ENCODE data around the gene ALOX5.
A peak's percentile ranks its signal among the peaks of the same experiment; 100 is the strongest.
"Not testable (repeated sequence)": the region's sequence is repeated elsewhere in the genome, so short reads cannot be mapped to it uniquely, and the experiment has no call there.

The ALOX5 gene

DNA sequence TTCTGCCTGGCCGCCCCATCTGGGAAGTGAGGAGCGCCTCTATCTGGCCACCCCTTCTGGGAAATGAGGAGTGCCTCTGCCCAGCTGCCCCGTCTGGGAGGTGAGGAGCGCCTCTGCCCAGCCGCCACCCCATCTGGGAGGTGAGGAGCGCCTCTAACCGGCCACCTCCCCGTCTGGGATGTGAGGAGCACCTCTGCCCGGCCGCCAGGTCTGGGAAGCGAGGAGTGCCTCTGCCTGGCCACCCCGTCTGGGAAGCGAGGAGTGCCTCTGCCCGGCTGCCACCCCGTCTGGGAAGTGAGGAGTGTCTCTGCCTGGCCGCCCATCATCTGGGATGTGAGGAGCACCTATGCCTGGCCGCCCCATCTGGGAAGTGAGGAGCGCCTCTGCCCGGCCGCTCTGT lies 26.6 kb upstream of the ALOX5 start:
- 99% methylated on average over 18 of the region's 20 CpGs for WGBS (ENCODE audit: insufficient coverage)

DNA sequence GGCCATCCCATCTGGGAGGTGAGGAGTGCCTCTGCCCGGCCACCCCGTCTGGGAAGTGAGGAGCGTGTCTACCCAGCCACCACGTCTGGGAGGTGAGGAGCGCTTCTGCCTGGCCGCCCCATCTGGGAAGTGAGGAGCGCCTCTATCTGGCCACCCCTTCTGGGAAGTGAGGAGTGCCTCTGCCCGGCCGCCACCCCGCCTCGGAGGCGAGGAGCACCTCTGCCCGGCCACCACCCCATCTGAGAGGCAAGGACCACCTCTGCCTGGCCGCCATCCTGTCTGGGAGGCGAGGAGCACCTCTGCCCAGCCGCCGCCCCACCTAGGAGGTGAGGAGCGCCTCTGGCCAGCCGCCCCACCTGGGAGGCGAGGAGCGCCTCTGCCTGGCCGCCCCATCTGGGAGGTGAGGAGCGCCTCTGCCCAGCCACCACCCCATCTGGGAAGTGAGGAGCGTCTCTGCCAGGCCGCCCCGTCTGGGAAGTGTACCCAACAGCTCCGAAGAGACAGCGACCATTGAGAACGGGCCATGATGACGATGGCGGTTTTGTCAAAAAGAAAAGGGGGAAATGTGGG lies 25.7 kb upstream of the ALOX5 start:
- H3K27ac ChIP-seq (ENCODE audit: insufficient read depth in 1 of 2, low read depth in 1 of 2, low read length in 2 of 2, poor library complexity in 1 of 2, severe bottlenecking in 2 of 2); POLR2A ChIA-PET; H3K36me3 ChIP-seq (ENCODE audit: control insufficient read depth in 4 of 4, insufficient read depth in 4 of 4, low read length in 3 of 4); CTCF ChIA-PET; H3K4me3 ChIP-seq (ENCODE audit: control insufficient read depth in 1 of 7, extremely low read depth in 1 of 7, insufficient read depth in 4 of 7, low read depth in 2 of 7, low read length in 6 of 7); H3K4me1 ChIP-seq (ENCODE audit: control extremely low read depth in 1 of 4, control insufficient read depth in 4 of 4, insufficient read depth in 4 of 4, low read length in 3 of 4); DNase-seq; H3K27me3 ChIP-seq (replicated peaks in 2 of 5; ENCODE audit: control insufficient read depth in 4 of 5, insufficient read depth in 5 of 5, low read length in 4 of 5): not testable (repeated sequence)
- H3K9me3 ChIP-seq (ENCODE audit: control extremely low read depth in 1 of 5, control insufficient read depth in 4 of 5, insufficient read depth in 2 of 5, low read depth in 1 of 5, low read length in 4 of 5): peaks cover 0 to 15% (median 1%) of the 10 kb centered on the region in 5 experiments
- 97% methylated on average over 18 of the region's 31 CpGs for WGBS (ENCODE audit: insufficient coverage)

More for the DNA sequence above, 26.6 kb upstream of the ALOX5 start:
- POLR2A ChIA-PET; H3K4me1 ChIP-seq (ENCODE audit: control extremely low read depth in 1 of 4, control insufficient read depth in 4 of 4, insufficient read depth in 4 of 4, low read length in 3 of 4); H3K27ac ChIP-seq (ENCODE audit: insufficient read depth in 1 of 2, low read depth in 1 of 2, low read length in 2 of 2, poor library complexity in 1 of 2, severe bottlenecking in 2 of 2); H3K36me3 ChIP-seq (ENCODE audit: control insufficient read depth in 4 of 4, insufficient read depth in 4 of 4, low read length in 3 of 4); H3K4me3 ChIP-seq (ENCODE audit: control insufficient read depth in 1 of 7, extremely low read depth in 1 of 7, insufficient read depth in 4 of 7, low read depth in 2 of 7, low read length in 6 of 7); DNase-seq; H3K27me3 ChIP-seq (replicated peaks in 2 of 5; ENCODE audit: control insufficient read depth in 4 of 5, insufficient read depth in 5 of 5, low read length in 4 of 5); CTCF ChIA-PET: not testable (repeated sequence)
- H3K9me3 ChIP-seq (ENCODE audit: control extremely low read depth in 1 of 5, control insufficient read depth in 4 of 5, insufficient read depth in 2 of 5, low read depth in 1 of 5, low read length in 4 of 5): peaks cover 0 to 15% (median 1%) of the 10 kb centered on the region in 5 experiments

DNA sequence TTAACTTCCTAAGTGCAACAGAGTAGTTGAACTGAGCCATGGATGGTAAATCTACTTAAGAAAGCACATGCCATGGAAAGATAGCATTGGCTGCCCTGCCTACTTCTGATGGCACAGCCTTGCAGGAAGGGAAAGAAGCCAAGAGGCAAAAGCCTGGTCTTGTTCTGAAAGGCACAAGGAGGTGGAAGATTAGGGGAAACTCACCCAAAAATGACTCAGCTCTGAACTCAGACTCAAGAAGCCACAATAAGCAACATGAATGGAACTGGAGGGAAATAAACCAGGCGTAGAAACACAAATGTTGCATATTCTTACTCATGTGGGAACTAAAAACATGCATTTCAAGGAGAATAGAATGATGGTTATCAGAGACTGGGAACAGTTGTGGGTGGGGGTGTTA lies 20.8 kb upstream of the ALOX5 start:
- Histone ChIP-seq H3K9me3 (ENCODE audit: control extremely low read depth in 1 of 5, control insufficient read depth in 4 of 5, insufficient read depth in 2 of 5, low read depth in 1 of 5, low read length in 4 of 5) (peaks cover 0 to 2% (median 0%) of the 10 kb centered on the region in 5 experiments), H3K27me3 (replicated peaks in 2 of 5; ENCODE audit: control insufficient read depth in 4 of 5, insufficient read depth in 5 of 5, low read length in 4 of 5) (no peaks in the 10 kb centered on the region), H3K36me3 (ENCODE audit: control insufficient read depth in 4 of 4, insufficient read depth in 4 of 4, low read length in 3 of 4) (no peaks in the 10 kb centered on the region), H3K4me3 (ENCODE audit: control insufficient read depth in 1 of 7, extremely low read depth in 1 of 7, insufficient read depth in 4 of 7, low read depth in 2 of 7, low read length in 6 of 7) (no peak overlapping the region), H3K4me1 (ENCODE audit: control extremely low read depth in 1 of 4, control insufficient read depth in 4 of 4, insufficient read depth in 4 of 4, low read length in 3 of 4) (no peaks in the 10 kb centered on the region), H3K27ac (ENCODE audit: insufficient read depth in 1 of 2, low read depth in 1 of 2, low read length in 2 of 2, poor library complexity in 1 of 2, severe bottlenecking in 2 of 2) (no peak overlapping the region)
- peak in 2 of 3 donors; percentile 19 to 29 for DNase-seq
- ChIA-PET POLR2A (no interaction called here), CTCF (no interaction called here)
- 78% methylated on average over 1 of the region's 1 CpG for WGBS (ENCODE audit: insufficient coverage)

DNA sequence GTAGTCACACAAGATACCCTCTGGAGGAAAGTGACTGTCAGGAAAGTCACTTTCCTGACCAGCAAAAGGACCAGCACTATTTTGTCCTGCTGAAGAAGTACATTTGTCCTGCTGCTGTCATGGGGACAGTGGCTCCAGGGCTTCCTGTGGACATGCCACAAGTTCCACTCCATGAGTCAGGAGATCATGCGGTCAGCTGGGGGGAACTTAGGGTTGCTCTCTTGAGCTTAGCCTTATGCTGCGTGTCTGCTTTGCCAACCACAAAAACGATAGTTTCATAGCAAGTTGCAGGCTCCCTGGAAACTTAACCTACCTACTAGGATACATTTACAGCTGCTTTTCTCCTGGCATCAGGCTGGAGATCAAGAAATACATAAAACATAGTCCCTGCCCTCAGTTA lies 19.8 kb upstream of the ALOX5 start:
- CTCF ChIA-PET: no interaction called here
- H3K4me3 ChIP-seq (ENCODE audit: control insufficient read depth in 1 of 7, extremely low read depth in 1 of 7, insufficient read depth in 4 of 7, low read depth in 2 of 7, low read length in 6 of 7): no peak overlapping the region
- no peaks in the 10 kb centered on the region for H3K9me3 ChIP-seq (ENCODE audit: control extremely low read depth in 1 of 5, control insufficient read depth in 4 of 5, insufficient read depth in 2 of 5, low read depth in 1 of 5, low read length in 4 of 5)
- no peak overlapping the region for H3K27ac ChIP-seq (ENCODE audit: insufficient read depth in 1 of 2, low read depth in 1 of 2, low read length in 2 of 2, poor library complexity in 1 of 2, severe bottlenecking in 2 of 2)
- POLR2A ChIA-PET: no interaction called here
- H3K36me3 ChIP-seq (ENCODE audit: control insufficient read depth in 4 of 4, insufficient read depth in 4 of 4, low read length in 3 of 4): no peaks in the 10 kb centered on the region
- 94% methylated on average over 3 of the region's 3 CpGs for WGBS (ENCODE audit: insufficient coverage)
- DNase-seq: no peak
- no peaks in the 10 kb centered on the region for H3K4me1 ChIP-seq (ENCODE audit: control extremely low read depth in 1 of 4, control insufficient read depth in 4 of 4, insufficient read depth in 4 of 4, low read length in 3 of 4)
- no peaks in the 10 kb centered on the region for H3K27me3 ChIP-seq (replicated peaks in 2 of 5; ENCODE audit: control insufficient read depth in 4 of 5, insufficient read depth in 5 of 5, low read length in 4 of 5)

DNA sequence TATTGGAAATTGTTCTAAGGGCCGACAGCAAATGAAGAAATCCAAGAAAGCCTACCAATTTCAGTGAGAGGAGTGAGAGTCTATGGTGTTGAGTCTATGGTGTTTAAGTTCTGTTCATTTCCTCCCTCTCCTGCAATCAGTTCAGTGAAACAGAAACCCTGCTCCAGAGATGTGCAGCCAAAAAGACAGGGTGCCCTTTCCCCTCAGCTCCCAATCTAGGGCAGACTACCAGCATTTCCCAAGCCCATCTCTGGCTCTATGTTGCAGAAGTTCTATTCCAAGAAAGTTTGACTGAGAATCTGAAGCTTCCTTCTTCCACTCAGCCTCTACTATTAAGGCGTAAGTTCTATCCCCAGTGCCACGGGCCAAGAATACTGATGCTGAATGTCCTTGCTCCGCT lies 18.5 kb upstream of the ALOX5 start:
- Histone ChIP-seq H3K27me3 (replicated peaks in 2 of 5; ENCODE audit: control insufficient read depth in 4 of 5, insufficient read depth in 5 of 5, low read length in 4 of 5) (no peaks in the 10 kb centered on the region), H3K36me3 (ENCODE audit: control insufficient read depth in 4 of 4, insufficient read depth in 4 of 4, low read length in 3 of 4) (no peaks in the 10 kb centered on the region), H3K4me3 (ENCODE audit: control insufficient read depth in 1 of 7, extremely low read depth in 1 of 7, insufficient read depth in 4 of 7, low read depth in 2 of 7, low read length in 6 of 7) (peak overlapping the region in 1 of 7 experiments; percentile 14), H3K4me1 (ENCODE audit: control extremely low read depth in 1 of 4, control insufficient read depth in 4 of 4, insufficient read depth in 4 of 4, low read length in 3 of 4) (no peaks in the 10 kb centered on the region), H3K27ac (ENCODE audit: insufficient read depth in 1 of 2, low read depth in 1 of 2, low read length in 2 of 2, poor library complexity in 1 of 2, severe bottlenecking in 2 of 2) (no peak overlapping the region), H3K9me3 (ENCODE audit: control extremely low read depth in 1 of 5, control insufficient read depth in 4 of 5, insufficient read depth in 2 of 5, low read depth in 1 of 5, low read length in 4 of 5) (no peaks in the 10 kb centered on the region)
- ChIA-PET CTCF (no interaction called here), POLR2A (no interaction called here)
- no peak for DNase-seq
- no CpG with 5 or more reads among the region's 4 CpGs for WGBS (ENCODE audit: insufficient coverage)

DNA sequence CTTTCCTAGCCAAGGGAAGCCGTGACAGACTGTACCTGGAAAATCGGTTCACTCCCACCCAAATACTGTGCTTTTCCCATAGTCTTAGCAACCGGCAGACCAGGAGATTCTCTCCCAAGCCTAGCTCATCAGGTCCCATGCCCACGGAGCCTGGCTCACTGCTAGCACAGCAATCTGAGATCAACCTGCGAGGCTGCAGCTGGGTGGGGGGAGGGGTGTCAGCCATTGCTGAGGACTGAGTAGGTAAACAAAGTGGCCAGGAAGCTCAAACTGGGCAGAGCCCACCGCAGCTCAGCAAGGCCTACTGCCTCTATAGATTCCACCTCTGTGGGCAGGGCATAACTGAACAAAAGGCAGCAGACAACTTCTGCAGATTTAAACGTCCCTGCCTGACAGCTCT lies 15.1 kb upstream of the ALOX5 start:
- WGBS (ENCODE audit: insufficient coverage): 90% methylated on average over 6 of the region's 7 CpGs
- CTCF ChIA-PET; H3K36me3 ChIP-seq (ENCODE audit: control insufficient read depth in 4 of 4, insufficient read depth in 4 of 4, low read length in 3 of 4); H3K4me1 ChIP-seq (ENCODE audit: control extremely low read depth in 1 of 4, control insufficient read depth in 4 of 4, insufficient read depth in 4 of 4, low read length in 3 of 4); H3K27ac ChIP-seq (ENCODE audit: insufficient read depth in 1 of 2, low read depth in 1 of 2, low read length in 2 of 2, poor library complexity in 1 of 2, severe bottlenecking in 2 of 2); POLR2A ChIA-PET; H3K27me3 ChIP-seq (replicated peaks in 2 of 5; ENCODE audit: control insufficient read depth in 4 of 5, insufficient read depth in 5 of 5, low read length in 4 of 5); DNase-seq; H3K9me3 ChIP-seq (ENCODE audit: control extremely low read depth in 1 of 5, control insufficient read depth in 4 of 5, insufficient read depth in 2 of 5, low read depth in 1 of 5, low read length in 4 of 5); H3K4me3 ChIP-seq (ENCODE audit: control insufficient read depth in 1 of 7, extremely low read depth in 1 of 7, insufficient read depth in 4 of 7, low read depth in 2 of 7, low read length in 6 of 7): not testable (repeated sequence)

DNA sequence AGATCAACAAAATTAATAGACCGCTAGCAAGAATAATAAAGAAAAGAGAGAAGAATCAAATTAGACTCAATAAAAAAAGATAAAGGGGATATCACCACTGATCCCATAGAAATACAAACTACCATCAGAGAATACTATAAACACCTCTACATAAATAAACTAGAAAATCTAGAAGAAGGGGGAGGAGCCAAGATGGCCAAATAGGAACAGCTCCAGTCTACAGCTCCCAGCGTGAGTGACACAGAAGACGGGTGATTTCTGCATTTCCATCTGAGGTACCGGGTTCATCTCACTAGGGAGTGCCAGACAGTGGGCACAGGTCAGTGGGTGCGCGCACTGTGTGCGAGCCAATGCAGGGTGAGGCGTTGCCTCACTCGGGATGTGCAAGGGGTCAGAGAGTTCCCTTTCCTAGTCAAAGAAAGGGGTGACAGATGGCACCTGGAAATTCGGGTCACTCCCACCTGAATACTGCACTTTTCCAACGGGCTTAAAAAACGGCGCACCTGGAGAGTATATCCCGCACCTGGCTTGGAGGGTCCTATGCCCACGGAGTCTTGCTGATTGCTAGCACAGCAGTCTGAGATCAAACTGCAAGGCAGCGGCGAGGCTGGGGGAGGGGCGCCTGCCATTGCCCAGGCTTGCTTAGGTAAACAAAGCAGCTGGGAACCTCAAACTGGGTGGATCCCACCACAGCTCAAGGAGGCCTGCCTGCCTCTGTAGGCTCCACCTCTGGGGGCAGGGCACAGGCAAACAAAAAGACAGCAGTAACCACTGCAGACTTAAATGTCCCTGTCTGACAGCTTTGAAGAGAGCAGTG lies 11.8 kb upstream of the ALOX5 start:
- H3K9me3 ChIP-seq (ENCODE audit: control extremely low read depth in 1 of 5, control insufficient read depth in 4 of 5, insufficient read depth in 2 of 5, low read depth in 1 of 5, low read length in 4 of 5); H3K4me3 ChIP-seq (ENCODE audit: control insufficient read depth in 1 of 7, extremely low read depth in 1 of 7, insufficient read depth in 4 of 7, low read depth in 2 of 7, low read length in 6 of 7); CTCF ChIA-PET; DNase-seq; H3K27me3 ChIP-seq (replicated peaks in 2 of 5; ENCODE audit: control insufficient read depth in 4 of 5, insufficient read depth in 5 of 5, low read length in 4 of 5); H3K27ac ChIP-seq (ENCODE audit: insufficient read depth in 1 of 2, low read depth in 1 of 2, low read length in 2 of 2, poor library complexity in 1 of 2, severe bottlenecking in 2 of 2); POLR2A ChIA-PET; H3K4me1 ChIP-seq (ENCODE audit: control extremely low read depth in 1 of 4, control insufficient read depth in 4 of 4, insufficient read depth in 4 of 4, low read length in 3 of 4); H3K36me3 ChIP-seq (ENCODE audit: control insufficient read depth in 4 of 4, insufficient read depth in 4 of 4, low read length in 3 of 4): not testable (repeated sequence)
- WGBS (ENCODE audit: insufficient coverage): 93% methylated on average over 8 of the region's 18 CpGs

Measured in common myeloid progenitor, CD34-positive (primary cell).